Testis (tissue), 3 donors: Measurements from ENCODE around the gene CACNA1C. TPM values are rescaled to one million over a fixed set of nuclear protein-coding genes. Genes with fewer than 3 reads are reported as not detected.

Source experiments
- DNase-seq: peaks from one replicate; pipeline ENCODE4 v3.0.0-alpha.2; 2019
- H3K27ac ChIP-seq, 2 donors: fragments of 200-600 bp; sonication (generic); one replicate each; pipeline ENCODE4 v1.5.1; 2019
- H3K27me3 ChIP-seq: fragments of 200-600 bp; sonication (generic); one replicate; pipeline ENCODE4 v1.5.1; 2019
- H3K36me3 ChIP-seq: fragments of 200-600 bp; sonication (generic); one replicate; pipeline ENCODE4 v1.5.1; 2017; ENCODE audit warnings: low read depth; ENCODE audit errors: missing control alignments
- H3K4me1 ChIP-seq: fragments of 200-600 bp; sonication (generic); one replicate; pipeline ENCODE4 v1.5.1; 2019
- H3K4me3 ChIP-seq, 2 donors: fragments of 200-600 bp; sonication (generic); one replicate each; pipeline ENCODE4 v1.5.1; 2017 to 2019
- H3K9me3 ChIP-seq: fragments of 200-600 bp; sonication (generic); one replicate; pipeline ENCODE4 v1.5.1; 2017
- POLR2A ChIP-seq: fragments of 450-650 bp; IDR thresholded peaks from one replicate; pipeline ENCODE4 v1.6.1; 2017; ENCODE audit warnings: antibody characterized with exemption, mild to moderate bottlenecking, moderate library complexity
- whole genome bisulfite sequencing, 2 donors: methylation state at CpG; one replicate each; pipeline ENCODE4 v1.1.5; 2018; 5-methylcytosine and 5-hydroxymethylcytosine counted together
- intact Hi-C: fragments of 100-400 bp; cut with DNase I; formaldehyde crosslinking; loops from one replicate; pipeline ENCODE4 v1.15.1; 2023; ENCODE audit warnings: low total_unique reads
- polyA plus RNA-seq: library from polyadenylated mRNA; stranded (reverse); fragments of 350-450 nt; fragmentation: Illumina TruSeq; extraction: RNeasy Lipid Tissue Mini Kit (QIAGEN cat#74804); gene quantifications from one replicate; pipeline ENCODE4 v1.2.3, GENCODE V29; 2014; ENCODE audit warnings: low read depth, low replicate concordance; ENCODE audit not compliant: insufficient read depth
- total RNA-seq, 2 donors: library from RNA; depleted of rRNA; stranded (reverse); fragments of >200 nt; gene quantifications; one replicate each; pipeline ENCODE4 v1.2.3, GENCODE V29; 2016
- TF ChIP-seq, protein P1 (sequence below), 3 experiments: fragments of 450-650 bp in 2 of 3; fragments of 200-600 bp in 1 of 3; sonication (generic) in 1 of 3; IDR thresholded peaks; one replicate each; pipeline ENCODE4 v1.5.1; 2016 to 2019; ENCODE audit warnings: antibody characterized with exemption in 3 of 3, mild to moderate bottlenecking in 2 of 3, moderate library complexity in 1 of 3

The CACNA1C gene
- total and polyA plus RNA-seq, 3 donors from 2014 or later, result 20.3 to 36.8 (median 32.0) TPM

DNA sequence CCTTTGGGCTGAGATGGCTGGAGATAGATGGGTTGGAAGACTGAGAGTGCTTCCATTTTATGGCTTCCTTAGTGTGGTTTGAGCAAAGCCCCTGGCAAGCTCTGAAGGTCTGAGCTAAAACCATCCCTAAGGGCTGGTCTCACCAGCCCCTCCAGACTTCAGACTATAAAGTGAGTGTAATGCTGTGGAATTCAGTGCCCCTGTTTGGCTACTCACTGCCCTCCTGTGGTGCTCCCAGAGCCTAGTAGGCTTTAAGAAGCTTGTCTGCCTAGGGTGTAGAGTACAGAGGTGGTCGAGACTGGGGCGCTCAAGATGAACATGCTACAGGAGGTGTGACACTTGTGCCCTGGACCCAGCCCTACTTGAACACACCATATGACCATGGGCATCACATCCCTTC lies 495.3 kb downstream of the CACNA1C start:
- H3K27me3 ChIP-seq, result no peaks in the 10 kb centered on the region
- H3K36me3 ChIP-seq, result no peaks in the 10 kb centered on the region
- H3K4me3 ChIP-seq, result no peak overlapping the region
- no peak for DNase-seq
- intact Hi-C loops, result no loop called here
- TF ChIP-seq POLR2A, result no peak
- TF ChIP-seq, protein P1, sequence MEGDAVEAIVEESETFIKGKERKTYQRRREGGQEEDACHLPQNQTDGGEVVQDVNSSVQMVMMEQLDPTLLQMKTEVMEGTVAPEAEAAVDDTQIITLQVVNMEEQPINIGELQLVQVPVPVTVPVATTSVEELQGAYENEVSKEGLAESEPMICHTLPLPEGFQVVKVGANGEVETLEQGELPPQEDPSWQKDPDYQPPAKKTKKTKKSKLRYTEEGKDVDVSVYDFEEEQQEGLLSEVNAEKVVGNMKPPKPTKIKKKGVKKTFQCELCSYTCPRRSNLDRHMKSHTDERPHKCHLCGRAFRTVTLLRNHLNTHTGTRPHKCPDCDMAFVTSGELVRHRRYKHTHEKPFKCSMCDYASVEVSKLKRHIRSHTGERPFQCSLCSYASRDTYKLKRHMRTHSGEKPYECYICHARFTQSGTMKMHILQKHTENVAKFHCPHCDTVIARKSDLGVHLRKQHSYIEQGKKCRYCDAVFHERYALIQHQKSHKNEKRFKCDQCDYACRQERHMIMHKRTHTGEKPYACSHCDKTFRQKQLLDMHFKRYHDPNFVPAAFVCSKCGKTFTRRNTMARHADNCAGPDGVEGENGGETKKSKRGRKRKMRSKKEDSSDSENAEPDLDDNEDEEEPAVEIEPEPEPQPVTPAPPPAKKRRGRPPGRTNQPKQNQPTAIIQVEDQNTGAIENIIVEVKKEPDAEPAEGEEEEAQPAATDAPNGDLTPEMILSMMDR (IDR thresholded peaks at IDR 0.05), result no peak
- H3K9me3 ChIP-seq, result no peaks in the 10 kb centered on the region
- WGBS, 2 donors, result 85 to 97% methylated on average over 2 of the region's 2 CpGs
- no peak overlapping the region for H3K27ac ChIP-seq
- no peaks in the 10 kb centered on the region for H3K4me1 ChIP-seq

DNA sequence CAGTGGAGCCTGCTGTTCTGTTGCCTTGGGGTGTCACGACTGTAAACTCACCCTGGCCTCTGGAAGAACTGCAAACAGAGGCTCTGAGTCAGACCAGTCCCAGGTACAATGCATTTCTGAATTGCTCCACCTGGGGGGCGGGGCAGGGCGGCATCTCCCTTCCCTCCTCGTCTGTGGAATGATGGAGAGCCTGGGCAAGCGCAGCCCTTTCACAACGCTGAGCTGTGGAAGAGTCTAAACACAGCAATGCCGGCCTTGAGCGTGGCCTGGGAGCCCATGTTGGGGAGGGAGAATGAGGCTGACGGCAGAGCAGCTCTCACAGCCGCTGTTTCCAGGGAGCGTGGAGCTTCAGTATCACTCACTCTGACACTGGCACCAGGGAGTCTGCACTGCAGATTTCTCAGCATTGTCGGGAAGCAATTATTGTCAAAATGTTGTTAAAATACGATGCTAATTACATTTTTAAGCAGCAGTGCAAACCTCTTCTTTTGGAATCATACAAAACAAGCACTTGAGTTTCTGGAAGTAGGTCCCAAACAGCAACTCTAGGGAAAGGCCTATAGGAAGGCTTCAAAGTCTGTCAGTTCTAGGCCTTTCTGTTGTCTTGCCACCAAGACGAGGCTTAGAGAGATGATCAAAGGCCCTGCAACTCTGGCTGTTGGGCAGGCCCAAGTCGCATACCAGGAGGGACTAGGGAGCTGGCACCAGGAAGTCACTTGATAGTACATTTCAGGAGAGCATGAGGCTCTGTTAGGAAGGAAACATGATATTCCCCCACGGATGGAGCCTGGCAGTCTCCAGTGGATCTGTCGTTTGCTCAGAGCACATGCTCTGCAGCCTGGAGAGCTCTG lies 498.0 kb downstream of the CACNA1C start:
- H3K27ac ChIP-seq, result no peak overlapping the region
- WGBS, 2 donors, result 80 to 85% methylated on average over 16 to 17 of the region's 17 CpGs
- H3K36me3 ChIP-seq, result no peaks in the 10 kb centered on the region

DNA sequence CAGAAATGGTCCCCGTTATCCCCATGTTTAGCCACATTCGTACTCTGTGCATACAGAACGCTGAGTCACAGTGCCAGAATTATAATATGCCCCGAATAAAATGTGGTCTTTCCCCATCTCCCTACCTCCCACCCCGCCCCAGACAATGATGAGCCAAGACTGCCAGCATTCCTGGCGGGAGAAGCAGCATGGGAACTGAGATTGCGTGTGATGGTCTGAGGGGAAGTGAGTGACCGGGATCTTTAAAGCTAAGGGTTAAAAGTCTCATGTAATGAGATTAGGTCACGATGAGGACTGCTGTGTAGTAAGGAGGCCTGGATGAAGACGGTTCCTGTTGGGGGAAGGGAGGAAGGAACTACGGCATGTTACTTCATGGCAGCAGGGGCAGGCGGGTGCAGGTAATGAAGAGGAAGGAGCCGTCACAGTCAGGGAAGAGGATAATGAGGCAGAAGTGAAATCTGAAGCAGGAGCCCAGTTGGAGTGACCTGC lies 498.7 kb downstream of the CACNA1C start:
- Histone ChIP-seq H3K9me3 (no peaks in the 10 kb centered on the region), H3K4me1 (no peaks in the 10 kb centered on the region), H3K36me3 (no peaks in the 10 kb centered on the region), H3K27ac (no peak overlapping the region), H3K27me3 (no peaks in the 10 kb centered on the region), H3K4me3 (no peak overlapping the region)
- TF ChIP-seq, protein P1 (IDR thresholded peaks at IDR 0.05), result no peak
- no peak for TF ChIP-seq POLR2A
- intact Hi-C loops, result no loop called here
- DNase-seq, result no peak
- 87 to 90% methylated on average over 13 of the region's 13 CpGs for WGBS, 2 donors

More for the DNA sequence above, 498.0 kb downstream of the CACNA1C start:
- Histone ChIP-seq H3K4me3 (no peak overlapping the region), H3K4me1 (no peaks in the 10 kb centered on the region), H3K9me3 (no peaks in the 10 kb centered on the region), H3K27me3 (no peaks in the 10 kb centered on the region)
- no peak for DNase-seq
- intact Hi-C loops, result no loop called here
- TF ChIP-seq POLR2A, result no peak

DNA sequence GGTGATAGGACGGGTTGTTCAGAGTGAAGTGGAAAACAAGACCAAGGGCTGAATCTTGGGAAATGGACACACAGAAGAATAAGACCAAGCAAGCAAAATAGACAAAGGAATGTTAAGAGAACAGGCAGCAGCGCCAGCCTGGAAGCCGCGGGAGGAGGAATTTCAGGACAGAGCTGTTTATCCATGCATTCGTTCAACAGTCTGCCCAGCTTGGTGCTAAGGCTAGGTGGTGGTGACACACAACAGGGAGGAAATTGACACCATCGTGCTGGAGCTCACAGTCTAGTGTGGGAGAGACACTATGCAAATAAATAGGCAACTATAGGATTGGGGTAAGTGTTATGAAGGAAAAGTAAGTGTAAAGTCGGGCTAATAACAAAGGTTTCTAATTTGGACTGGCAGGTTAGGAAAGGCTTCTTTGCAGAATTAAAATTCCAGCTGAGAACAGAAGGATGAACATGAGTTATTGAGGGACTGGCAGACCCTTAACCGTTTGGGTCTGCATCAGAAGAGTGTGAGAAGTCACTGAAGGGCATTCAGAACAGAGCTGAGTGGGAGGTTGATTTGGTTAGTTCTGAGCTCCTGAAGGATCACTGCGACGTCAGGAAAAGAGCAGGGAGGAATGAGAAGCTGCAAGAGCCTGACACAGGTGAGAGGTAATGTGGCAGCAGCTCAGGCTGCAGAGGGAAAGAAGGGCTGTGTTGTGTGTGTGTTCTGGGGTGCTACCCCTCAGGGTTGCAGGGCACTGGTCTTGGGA lies 499.4 kb downstream of the CACNA1C start:
- no peak for TF ChIP-seq POLR2A
- TF ChIP-seq, protein P1 (IDR thresholded peaks at IDR 0.05), result no peak
- Histone ChIP-seq H3K27ac (no peak overlapping the region), H3K4me3 (no peak overlapping the region), H3K9me3 (no peaks in the 10 kb centered on the region), H3K27me3 (no peaks in the 10 kb centered on the region), H3K36me3 (no peaks in the 10 kb centered on the region), H3K4me1 (no peaks in the 10 kb centered on the region)
- no peak for DNase-seq
- intact Hi-C loops, result no loop called here
- 79 to 80% methylated on average over 10 of the region's 10 CpGs for WGBS, 2 donors

DNA sequence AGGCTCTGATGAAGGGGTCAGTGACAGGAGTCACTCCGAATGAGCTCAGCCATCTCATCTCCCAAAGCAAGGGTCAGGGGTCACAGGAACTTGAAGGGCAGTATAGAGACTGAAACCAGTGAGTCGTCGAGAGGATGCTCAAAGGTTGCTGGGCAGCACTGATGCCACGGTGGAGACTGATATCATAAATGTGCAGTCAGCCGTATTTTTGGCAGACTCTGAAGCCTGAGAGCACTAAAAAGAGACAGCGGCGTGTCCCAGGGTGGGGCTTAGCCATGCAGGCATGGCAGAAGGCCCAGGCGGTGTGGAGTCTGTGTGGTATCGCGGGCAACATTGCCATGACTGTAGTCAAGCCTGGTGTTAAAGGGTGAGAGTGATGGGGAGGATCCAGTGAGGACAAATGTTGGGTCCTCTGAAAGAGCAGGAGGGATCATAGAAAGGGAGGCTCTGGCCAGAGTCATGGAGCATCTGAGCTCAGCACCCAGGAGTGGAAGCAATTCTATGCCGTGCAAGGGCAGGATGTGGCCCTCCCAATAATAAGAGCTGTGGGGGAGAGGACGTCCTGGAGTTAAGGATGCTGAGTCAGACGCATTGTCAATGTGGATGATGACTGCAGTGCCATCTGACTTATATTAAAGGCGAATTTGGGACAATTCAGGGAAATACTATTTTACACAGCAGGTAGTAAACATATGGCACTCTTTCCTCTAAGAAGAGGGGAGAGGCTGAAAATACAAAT lies 500.8 kb downstream of the CACNA1C start:
- no peaks in the 10 kb centered on the region for H3K27me3 ChIP-seq
- intact Hi-C loops, result no loop called here
- H3K36me3 ChIP-seq, result no peaks in the 10 kb centered on the region
- no peaks in the 10 kb centered on the region for H3K9me3 ChIP-seq
- no peak for DNase-seq
- no peaks in the 10 kb centered on the region for H3K4me1 ChIP-seq
- H3K27ac ChIP-seq, result no peak overlapping the region
- 82 to 92% methylated on average over 14 of the region's 14 CpGs for WGBS, 2 donors
- no peak for TF ChIP-seq POLR2A
- TF ChIP-seq, protein P1 (IDR thresholded peaks at IDR 0.05), result no peak
- no peak overlapping the region for H3K4me3 ChIP-seq
